ENCODE data around the gene CXCR6. TPM values are rescaled to one million over a fixed set of nuclear protein-coding genes. Genes with fewer than 3 reads are reported as not detected.
A peak's percentile ranks its signal among the peaks of the same experiment; 100 is the strongest.

CXCR6 gene
- total and polyA plus RNA-seq, 9 donors: 0.20 to 3.5 (median 0.55) TPM

DNA sequence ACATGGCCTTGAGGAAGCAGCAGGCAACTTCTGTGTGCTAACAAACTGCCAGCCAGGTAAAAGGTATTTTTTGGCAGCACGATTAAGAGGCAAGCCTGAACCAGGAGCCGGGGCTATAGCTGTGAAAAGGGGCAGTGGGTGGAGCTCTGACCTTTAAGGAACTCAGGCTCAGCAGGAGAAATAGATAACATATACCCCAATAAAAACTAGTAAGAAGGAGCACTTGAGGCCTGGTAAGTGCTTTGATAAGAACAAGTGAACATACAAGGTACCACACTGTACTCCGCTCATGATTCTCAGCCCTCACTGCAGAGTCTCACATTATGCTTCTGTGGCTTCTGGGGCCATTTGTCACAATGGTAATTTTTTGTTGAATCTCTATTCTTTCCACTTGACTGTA is 46.9 kb downstream of the CXCR6 start:
- Histone ChIP-seq H3K4me3 (no peak overlapping the region), H3K27ac (peak overlapping the region in 1 of 2 donors; percentile 9), H3K4me1 (ENCODE audit: insufficient read depth) (peaks cover 54% of the 10 kb centered on the region), H3K27me3 (no peaks in the 10 kb centered on the region), H3K9me3 (no peaks in the 10 kb centered on the region), H3K36me3 (no peaks in the 10 kb centered on the region)
- no peak for DNase-seq
- WGBS, 3 donors: 62 to 78% (median 76%) methylated on average over 3 of the region's 3 CpGs
- TF ChIP-seq POLR2A (IDR thresholded peaks at IDR 0.05) (no peak), EP300 (IDR thresholded peaks at IDR 0.05) (no peak)
- TF ChIP-seq, protein P1, sequence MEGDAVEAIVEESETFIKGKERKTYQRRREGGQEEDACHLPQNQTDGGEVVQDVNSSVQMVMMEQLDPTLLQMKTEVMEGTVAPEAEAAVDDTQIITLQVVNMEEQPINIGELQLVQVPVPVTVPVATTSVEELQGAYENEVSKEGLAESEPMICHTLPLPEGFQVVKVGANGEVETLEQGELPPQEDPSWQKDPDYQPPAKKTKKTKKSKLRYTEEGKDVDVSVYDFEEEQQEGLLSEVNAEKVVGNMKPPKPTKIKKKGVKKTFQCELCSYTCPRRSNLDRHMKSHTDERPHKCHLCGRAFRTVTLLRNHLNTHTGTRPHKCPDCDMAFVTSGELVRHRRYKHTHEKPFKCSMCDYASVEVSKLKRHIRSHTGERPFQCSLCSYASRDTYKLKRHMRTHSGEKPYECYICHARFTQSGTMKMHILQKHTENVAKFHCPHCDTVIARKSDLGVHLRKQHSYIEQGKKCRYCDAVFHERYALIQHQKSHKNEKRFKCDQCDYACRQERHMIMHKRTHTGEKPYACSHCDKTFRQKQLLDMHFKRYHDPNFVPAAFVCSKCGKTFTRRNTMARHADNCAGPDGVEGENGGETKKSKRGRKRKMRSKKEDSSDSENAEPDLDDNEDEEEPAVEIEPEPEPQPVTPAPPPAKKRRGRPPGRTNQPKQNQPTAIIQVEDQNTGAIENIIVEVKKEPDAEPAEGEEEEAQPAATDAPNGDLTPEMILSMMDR (IDR thresholded peaks at IDR 0.05): no peak
- intact Hi-C loops (cut with DNase I): no loop called here

DNA sequence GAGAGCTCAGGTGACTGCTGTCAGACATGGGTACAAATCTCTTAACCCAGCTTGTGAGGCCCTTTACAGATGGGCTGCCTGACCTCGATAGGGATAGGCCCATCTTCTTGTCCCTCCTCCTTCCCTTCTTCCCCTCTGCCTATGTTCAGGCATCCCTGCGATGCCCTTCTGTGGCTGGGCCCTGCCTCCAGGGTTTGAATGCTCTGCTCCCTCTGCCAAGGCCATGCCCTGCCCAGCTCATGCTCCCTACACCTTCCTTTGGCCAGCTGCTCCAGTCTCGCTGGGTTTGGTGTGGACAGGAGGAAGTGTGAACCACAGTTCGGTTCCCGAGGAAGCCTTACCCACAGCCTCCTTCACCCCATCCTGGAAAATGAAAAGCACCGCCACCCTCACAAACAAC is 48.1 kb downstream of the CXCR6 start:
- peaks cover 42% of the 10 kb centered on the region for H3K4me1 ChIP-seq (ENCODE audit: insufficient read depth)
- intact Hi-C loops (cut with DNase I): no loop called here
- WGBS, 3 donors: 91 to 92% (median 92%) methylated on average over 6 of the region's 6 CpGs
- no peak for DNase-seq
- H3K27ac ChIP-seq: no peak overlapping the region
- TF ChIP-seq, protein P1 (IDR thresholded peaks at IDR 0.05): no peak
- no peak for TF ChIP-seq EP300 (IDR thresholded peaks at IDR 0.05)
- TF ChIP-seq POLR2A (IDR thresholded peaks at IDR 0.05): no peak
- H3K9me3 ChIP-seq: no peaks in the 10 kb centered on the region
- H3K36me3 ChIP-seq: no peaks in the 10 kb centered on the region
- no peak overlapping the region for H3K4me3 ChIP-seq
- H3K27me3 ChIP-seq: no peaks in the 10 kb centered on the region

DNA sequence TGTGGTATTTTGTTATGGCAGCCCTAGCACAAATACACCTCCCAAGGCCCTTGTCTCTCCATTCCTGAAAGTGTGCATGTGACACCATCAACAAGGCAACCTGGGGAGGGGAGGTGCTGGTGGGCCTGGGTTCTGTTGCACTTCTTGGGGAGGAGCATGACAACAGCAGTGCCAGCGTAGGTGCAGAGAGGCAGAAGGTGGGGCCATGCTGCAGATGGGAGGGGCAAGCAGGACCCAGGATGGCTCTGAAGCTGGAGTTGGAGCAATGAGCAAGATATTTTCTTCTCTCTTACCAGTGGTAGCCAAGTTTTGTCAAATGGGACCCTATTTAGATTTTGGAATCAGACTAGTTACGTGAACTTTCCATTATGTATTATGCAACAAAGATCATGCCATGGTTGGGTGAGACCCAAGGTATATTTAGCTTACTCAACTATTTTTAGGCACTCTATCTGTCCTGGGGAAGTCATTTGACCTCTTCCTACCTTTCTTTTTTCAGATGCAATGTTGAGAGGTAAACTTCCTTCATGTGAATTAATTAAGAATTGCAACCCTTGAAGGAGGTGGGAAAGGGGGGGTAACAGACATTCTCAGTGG is 49.0 kb downstream of the CXCR6 start:
- no peak for DNase-seq
- intact Hi-C loops (cut with DNase I): no loop called here
- Histone ChIP-seq H3K27ac (no peak overlapping the region), H3K9me3 (no peaks in the 10 kb centered on the region), H3K4me1 (ENCODE audit: insufficient read depth) (peaks cover 34% of the 10 kb centered on the region), H3K36me3 (no peaks in the 10 kb centered on the region), H3K4me3 (no peak overlapping the region), H3K27me3 (no peaks in the 10 kb centered on the region)
- whole genome bisulfite sequencing, 3 donors: 74 to 85% (median 83%) methylated on average over 2 of the region's 2 CpGs
- TF ChIP-seq POLR2A (IDR thresholded peaks at IDR 0.05) (no peak), EP300 (IDR thresholded peaks at IDR 0.05) (no peak)
- TF ChIP-seq, protein P1 (IDR thresholded peaks at IDR 0.05): no peak

DNA sequence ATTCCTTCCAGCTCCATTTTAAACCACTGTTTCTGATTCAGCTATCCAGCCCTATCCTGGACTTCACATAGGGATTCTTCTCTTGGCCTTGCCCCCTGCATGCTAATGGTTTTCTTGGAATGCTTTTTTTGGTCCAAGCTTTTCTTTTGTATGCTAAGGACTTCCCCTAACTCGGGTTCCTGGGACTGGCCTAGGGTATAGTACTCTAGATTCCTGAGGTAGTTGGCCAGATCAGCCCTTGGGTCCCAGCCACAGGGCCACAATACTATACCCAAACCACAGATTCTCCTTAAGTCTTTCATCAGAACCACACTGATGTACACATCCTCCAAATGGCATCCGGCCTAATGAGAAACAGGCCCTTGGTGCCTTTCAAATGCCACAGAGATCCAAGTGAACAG is 49.6 kb downstream of the CXCR6 start:
- intact Hi-C loops (cut with DNase I): no loop called here

DNA sequence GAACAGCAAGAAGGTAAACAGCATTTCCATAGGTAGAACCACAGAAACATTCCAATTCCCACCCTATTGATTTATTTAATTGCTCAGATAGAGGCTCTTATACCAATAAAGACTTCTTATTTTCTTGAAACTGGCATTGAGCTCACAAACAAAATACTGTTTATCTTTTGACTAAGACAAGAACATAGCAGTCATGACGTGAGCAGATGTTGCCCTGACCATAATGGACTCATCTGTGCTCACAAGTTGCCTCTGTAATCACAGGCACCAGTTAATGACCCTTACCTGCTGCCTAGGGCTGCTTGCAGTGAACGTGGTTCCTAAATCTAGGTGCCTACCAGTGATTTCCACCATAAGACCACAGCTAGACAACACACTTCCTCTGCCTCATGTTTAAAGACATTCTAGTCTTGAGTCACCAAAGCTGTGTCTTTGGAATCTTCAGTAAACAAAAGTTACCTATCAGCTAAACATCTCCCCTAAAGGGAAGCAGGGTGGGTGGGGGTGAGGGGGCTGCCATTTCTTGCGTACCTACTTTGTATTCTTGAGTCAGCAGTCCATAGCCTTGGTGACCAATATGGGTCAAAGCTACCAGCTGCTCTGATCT is 50.3 kb downstream of the CXCR6 start:
- Histone ChIP-seq H3K4me1 (ENCODE audit: insufficient read depth) (peaks cover 26% of the 10 kb centered on the region), H3K36me3 (no peaks in the 10 kb centered on the region), H3K27me3 (no peaks in the 10 kb centered on the region), H3K4me3 (no peak overlapping the region), H3K27ac (peak overlapping the region in 1 of 2 donors; percentile 3), H3K9me3 (no peaks in the 10 kb centered on the region)
- TF ChIP-seq EP300 (IDR thresholded peaks at IDR 0.05) (no peak), POLR2A (IDR thresholded peaks at IDR 0.05) (no peak)
- TF ChIP-seq, protein P1 (IDR thresholded peaks at IDR 0.05): no peak
- intact Hi-C loops (cut with DNase I): no loop called here
- DNase-seq: no peak
- 77 to 84% (median 81%) methylated on average over 3 of the region's 3 CpGs for WGBS, 3 donors

More for the DNA sequence above, 49.6 kb downstream of the CXCR6 start:
- no peak for DNase-seq
- no peak for TF ChIP-seq POLR2A (IDR thresholded peaks at IDR 0.05)
- no peaks in the 10 kb centered on the region for H3K9me3 ChIP-seq
- H3K27ac ChIP-seq: peak overlapping the region in 1 of 2 donors; percentile 3
- WGBS, 3 donors: 54 to 55% (median 55%) methylated on average over 2 of the region's 2 CpGs
- H3K4me3 ChIP-seq: no peak overlapping the region
- no peaks in the 10 kb centered on the region for H3K36me3 ChIP-seq
- H3K27me3 ChIP-seq: no peaks in the 10 kb centered on the region
- H3K4me1 ChIP-seq (ENCODE audit: insufficient read depth): peaks cover 31% of the 10 kb centered on the region
